T-helper 9 cell (primary cell): ENCODE data around the gene ZNF516.

Experiments used
- DNase-seq: peaks from one replicate; pipeline ENCODE4 v3.0.0-alpha.2; 2020

ZNF516 gene

DNA sequence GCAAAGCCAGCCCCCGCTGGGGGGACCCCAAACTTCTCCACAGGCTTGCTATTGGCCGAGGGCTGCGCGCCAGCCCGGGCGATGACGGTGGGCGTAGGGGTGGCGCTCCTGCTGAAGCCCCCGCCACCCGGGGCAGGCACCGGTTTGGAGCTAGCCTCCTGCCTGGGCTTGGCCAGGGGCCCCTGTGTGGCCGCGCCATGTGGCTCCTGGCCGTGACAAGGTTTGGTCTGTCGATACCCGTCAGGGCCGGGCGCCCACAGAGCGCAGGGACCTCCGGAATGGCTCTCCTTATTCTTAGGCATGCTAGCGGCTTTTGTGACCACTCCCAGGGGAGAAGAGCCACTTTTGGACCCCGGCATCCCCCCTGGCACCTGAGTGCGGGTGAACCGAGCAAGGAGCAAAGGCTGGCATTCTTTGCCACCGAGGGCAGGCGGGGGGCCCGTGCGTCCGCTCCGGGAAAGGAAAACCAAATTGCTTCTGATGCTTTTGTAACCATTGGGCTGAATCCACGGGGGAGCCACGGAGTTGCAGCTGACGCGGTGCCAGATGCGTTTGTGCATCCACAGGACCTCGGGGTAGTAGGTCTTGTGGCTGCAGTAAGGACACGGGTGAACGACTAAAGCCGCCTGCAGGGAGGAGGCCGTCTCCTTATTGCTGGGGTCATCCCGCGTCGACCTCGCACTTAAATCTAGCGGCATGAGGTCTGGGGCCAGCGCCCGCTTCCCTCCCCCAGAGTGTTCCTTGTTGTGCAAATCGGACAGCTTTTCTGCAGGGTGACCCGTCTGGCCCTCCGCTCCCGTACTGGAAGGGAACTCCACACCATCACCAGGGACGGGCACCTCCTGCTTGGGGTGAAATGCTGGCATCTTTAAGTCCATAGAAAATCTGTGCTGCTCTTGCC lies 115.6 kb downstream of the ZNF516 start:
- DNase-seq: no peak

DNA sequence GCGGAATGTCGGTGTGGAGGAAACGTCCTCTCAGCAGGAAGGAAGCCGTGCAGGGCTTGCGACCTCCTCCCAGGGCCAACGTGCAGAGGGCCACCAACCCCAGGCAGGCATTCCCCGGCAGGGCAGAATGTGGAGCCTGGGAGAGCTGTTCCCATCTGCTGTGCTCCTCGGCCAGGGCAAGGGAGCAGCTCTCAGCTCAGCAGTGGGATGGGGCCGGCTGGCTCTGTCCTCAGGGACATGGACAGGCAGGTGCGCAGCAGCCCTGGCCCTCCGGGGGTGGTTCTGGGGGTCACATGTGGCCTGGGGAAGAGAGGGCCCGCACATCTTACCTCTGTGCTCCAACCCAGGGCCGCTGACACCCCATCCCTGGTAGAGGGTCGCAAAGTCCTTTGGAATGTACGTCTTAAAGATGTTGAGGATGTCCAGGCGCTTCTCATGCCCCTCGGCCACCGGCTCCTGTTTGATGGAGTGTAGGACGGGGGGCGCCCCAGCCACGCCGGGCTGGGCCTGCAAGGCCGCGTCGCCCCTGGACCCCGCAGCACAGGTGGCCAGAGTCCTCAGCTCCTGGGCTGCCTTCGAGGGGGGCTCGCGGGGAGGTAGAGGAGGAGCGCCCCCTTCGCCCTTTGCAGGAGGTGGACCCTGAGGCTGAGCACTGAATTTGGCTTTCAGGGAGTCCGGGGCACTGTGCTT lies 116.4 kb downstream of the ZNF516 start:
- DNase-seq: no peak

DNA sequence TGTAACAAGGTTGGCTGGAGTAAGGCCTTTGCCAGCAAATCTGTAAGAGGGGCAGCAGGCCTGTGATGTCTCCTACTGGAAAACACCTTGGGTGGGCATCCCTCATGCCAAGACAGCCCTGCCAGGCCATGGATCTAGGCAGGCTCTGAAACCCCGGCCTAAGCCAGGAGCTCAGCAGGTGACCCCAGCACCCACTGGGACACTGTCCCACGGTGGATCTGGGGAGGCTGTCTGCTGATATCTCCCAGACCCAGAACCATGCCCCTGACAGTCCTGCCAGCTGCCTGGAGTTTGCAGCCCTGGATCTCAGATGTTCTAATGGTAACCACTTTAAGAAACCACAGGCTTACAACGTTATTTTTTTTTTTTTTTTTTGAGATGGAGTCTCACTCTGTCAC lies 117.7 kb downstream of the ZNF516 start:
- DNase-seq: no peak

DNA sequence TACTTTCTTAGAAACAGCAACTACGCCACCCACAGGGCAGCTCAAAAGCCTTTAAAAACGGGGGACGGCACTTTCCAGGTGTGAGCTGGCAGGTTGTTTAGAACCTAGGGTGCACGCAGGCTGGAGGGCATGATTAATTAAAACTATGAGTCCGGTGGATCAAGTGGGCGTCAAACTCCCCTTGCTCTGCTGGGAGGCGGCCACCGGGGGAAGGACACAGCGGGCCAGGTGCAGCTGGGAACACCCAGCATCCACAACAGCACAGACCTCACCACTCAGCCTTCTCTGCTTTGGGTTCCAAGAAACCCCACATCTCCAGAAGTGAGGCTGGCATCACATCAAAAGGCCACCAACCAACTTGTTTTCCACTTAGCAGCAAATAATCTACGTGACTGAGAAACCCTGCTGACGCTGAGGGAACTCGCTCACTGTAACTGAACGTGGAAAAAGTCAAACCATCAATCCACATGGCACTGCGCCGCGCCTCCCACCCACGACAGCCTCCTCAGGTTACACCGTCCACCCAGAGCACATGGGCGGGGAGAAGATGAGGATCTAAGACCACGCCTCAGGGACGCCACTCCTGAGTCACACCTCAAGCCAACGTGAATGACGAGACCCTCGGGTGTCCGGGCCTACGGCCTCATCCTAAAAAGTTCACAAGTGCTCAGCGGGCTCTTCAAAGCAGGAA lies 118.2 kb downstream of the ZNF516 start:
- no peak for DNase-seq

DNA sequence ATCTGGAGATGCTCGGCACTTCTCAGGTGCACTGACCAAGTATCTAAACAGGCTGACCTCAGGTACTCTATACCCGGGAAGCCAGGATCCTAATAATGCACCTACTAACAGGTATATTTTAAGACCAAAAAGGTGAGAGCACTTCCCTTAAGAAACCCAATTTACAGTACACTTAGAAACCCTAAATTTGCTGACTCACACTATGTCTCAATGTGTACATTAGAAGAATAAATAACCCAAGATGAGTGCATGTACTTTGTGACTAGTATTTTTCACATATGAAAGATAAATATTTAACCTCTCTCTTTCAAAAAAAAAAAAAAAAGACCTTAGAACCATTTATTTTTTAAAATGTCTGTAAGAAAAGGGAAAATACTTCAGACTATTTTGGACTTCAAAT lies 118.8 kb downstream of the ZNF516 start:
- DNase-seq: no peak

GRCh38 chr18:76374330-76375281 lies 120.4 kb downstream of the ZNF516 start:
- no peak for DNase-seq

GRCh38 chr18:76373297-76373696 lies 121.7 kb downstream of the ZNF516 start:
- DNase-seq: no peak

GRCh38 chr18:76371301-76372203 lies 123.5 kb downstream of the ZNF516 start:
- DNase-seq: no peak

GRCh38 chr18:76370686-76371085 lies 124.4 kb downstream of the ZNF516 start:
- no peak for DNase-seq

- no peak for DNase-seq
These were observed 124.8 kb downstream of the ZNF516 start for GRCh38 chr18:76370201-76370600.

GRCh38 chr18:76369791-76370190 lies 125.3 kb downstream of the ZNF516 start:
- DNase-seq: no peak

GRCh38 chr18:76368976-76369375 lies 126.1 kb downstream of the ZNF516 start:
- DNase-seq: no peak

DNA sequence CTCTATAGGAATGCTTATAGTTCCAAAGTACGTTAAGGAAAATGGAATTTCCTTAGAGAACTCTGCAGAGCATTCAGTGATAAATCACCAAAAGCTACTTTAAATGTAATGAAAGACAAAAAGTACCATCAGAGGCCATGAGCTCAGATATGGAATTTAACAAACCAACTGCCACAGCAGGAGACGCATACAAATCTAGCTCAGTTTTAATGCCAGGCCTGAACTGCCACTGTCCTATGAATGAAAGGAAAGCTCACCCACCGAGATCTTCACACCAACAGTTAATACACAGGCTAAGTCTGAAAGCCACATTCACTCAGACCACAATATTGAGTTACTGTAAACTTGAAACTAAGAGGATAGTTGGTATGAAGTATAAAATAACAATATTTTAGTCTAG lies 126.8 kb downstream of the ZNF516 start:
- DNase-seq: no peak

DNA sequence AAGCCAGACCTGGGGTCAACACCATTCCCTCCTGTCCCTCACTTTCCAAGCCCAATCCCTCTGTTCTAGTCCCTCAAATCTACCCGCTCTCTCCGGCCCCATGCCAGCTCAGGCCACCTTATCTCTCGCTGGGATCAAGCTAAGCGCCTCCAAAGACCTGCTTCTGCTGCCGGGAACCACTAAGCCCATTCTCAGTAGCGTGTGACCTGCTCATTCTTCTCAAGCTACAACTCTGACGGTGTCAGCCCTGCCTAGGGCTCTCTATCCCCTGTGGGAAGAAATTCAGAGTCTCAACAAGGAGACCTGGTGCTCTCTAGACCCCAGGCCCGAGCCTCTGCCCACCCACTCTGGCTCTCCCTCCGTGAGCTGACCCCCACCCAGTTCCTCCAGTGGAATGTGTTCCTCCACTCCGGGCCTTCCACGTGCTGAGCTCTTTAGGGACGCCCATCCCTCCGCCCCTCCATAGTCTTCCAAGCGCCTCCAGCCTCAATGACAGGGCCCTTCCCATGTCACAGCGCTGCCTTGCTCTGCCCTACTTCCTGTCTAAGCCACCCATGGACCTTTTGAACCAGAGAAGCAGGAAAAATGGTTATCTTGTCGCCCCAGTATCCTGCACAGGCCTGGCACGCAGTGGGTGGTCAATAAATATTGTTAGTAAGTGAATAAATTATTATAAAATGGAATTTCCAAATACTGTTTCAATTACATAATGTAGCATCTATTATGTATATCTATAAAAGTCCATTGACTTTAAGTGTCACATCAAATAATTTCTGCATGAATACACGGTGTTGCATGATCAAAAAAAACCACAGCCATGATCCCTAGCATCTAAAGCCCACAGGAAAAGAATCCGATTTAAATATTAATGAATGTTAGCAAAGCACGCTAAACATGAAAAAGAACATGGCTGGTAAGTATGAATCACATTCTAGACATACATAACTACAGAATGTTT lies 127.6 kb downstream of the ZNF516 start:
- DNase-seq: no peak

DNA sequence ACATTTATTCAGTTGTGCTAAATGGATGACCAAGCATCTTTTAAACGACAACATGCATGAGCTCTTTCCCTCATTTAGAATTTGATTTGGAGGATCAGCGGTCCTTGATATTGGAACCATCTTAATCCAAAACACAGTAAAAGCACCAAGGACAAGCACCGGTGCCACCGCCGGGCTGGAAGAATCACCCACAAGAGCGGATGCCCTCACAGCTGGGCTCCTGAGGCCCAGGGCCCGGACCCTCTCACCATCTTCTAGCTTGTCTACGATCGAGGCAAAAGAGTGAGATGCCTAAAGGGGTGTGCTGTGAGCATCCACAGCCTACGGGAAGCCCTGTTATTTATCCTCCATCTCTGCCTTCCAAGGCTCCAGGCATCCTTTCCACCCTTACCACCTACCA lies 129.5 kb downstream of the ZNF516 start:
- no peak for DNase-seq

- DNase-seq: no peak
These were observed 130.5 kb downstream of the ZNF516 start for GRCh38 chr18:76364282-76365259.

- DNase-seq: no peak
These were observed 131.5 kb downstream of the ZNF516 start for GRCh38 chr18:76363436-76364120.

DNA sequence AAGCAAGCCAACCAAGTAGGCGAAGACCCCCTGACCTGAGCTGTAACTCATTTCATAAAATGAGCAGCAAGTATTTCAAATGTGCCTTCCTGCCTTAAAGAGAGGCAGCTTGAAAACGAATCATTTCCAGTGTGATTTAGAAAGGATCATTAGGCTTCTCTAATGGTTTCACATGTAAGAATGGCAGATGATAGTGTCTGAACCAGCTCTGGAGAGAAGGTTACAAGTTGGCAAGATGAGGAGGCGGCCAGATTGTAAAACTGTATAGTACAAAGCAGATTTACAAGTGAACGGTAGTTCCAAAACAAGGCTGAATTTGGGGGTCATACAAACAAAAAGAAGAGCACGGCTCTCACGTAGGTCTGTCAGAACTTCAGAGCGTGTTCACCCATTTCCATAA lies 132.4 kb downstream of the ZNF516 start:
- no peak for DNase-seq
